ENCODE measurements around the gene CATSPER2.
"Not testable (repeated sequence)": the region's sequence is repeated elsewhere in the genome, so short reads cannot be mapped to it uniquely, and the experiment has no call there.

- TF ChIP-seq, protein P1, sequence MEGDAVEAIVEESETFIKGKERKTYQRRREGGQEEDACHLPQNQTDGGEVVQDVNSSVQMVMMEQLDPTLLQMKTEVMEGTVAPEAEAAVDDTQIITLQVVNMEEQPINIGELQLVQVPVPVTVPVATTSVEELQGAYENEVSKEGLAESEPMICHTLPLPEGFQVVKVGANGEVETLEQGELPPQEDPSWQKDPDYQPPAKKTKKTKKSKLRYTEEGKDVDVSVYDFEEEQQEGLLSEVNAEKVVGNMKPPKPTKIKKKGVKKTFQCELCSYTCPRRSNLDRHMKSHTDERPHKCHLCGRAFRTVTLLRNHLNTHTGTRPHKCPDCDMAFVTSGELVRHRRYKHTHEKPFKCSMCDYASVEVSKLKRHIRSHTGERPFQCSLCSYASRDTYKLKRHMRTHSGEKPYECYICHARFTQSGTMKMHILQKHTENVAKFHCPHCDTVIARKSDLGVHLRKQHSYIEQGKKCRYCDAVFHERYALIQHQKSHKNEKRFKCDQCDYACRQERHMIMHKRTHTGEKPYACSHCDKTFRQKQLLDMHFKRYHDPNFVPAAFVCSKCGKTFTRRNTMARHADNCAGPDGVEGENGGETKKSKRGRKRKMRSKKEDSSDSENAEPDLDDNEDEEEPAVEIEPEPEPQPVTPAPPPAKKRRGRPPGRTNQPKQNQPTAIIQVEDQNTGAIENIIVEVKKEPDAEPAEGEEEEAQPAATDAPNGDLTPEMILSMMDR (conservative IDR thresholded peaks at IDR 0.05): not testable (repeated sequence)
- not testable (repeated sequence) for TF ChIP-seq ZFX (IDR thresholded peaks at IDR 0.05)
Measured at GRCh38 chr15:43659727-43660126, 11.1 kb upstream of the CATSPER2 start.
